IMR-90 (cell line): Measurements from ENCODE around the gene PROSER2. TPM values are rescaled to one million over a fixed set of nuclear protein-coding genes. Genes with fewer than 3 reads are reported as not detected.

Experiments
- ATAC-seq: fragments of 200-7000 bp; cut with Tn5 transposase; 2 replicates; pipeline ENCODE4 v1.9.1; 2020; ENCODE audit warnings: low read depth, mild to moderate bottlenecking, moderate library complexity
- BruUV-seq: library from RNA; stranded (reverse); fragments of 400-500 nt; replicated peaks from 2 replicates; lab custom pipeline; 2021; lab: Mats Ljungman, UMichigan
- CTCF ChIA-PET: fragments of 300-600 bp; formaldehyde crosslinking; extraction: SDS; loops from one replicate; lab custom pipeline; 2021; ENCODE audit warnings: antibody characterized with exemption; lab: Yijun Ruan, JAX
- POLR2A ChIA-PET: fragments of 300-600 bp; sonication (Branson Sonifier 250); formaldehyde crosslinking; loops from one replicate; lab custom pipeline; 2022; ENCODE audit warnings: antibody characterized with exemption; ENCODE audit not compliant: unreplicated experiment; lab: Charles Lee
- DNase-seq: peaks from one replicate; pipeline ENCODE4 v3.0.0; 2013
- H2AFZ ChIP-seq: replicated peaks from 2 replicates; pipeline ENCODE3; 2013; ENCODE audit warnings: low read length, mild to moderate bottlenecking; ENCODE audit not compliant: poor library complexity
- H2AK5ac ChIP-seq: 2 replicates; pipeline ENCODE4 v1.6.1; 2013; ENCODE audit warnings: low read depth, low read length, inconsistent platforms
- H2AK9ac ChIP-seq: replicated peaks from 2 replicates; pipeline ENCODE3; 2013; ENCODE audit warnings: mild to moderate bottlenecking, low read depth, low read length, moderate library complexity; ENCODE audit not compliant: poor library complexity
- H2BK120ac ChIP-seq: 2 replicates; pipeline ENCODE4 v1.6.1; 2013; ENCODE audit warnings: low read depth, low read length, inconsistent platforms
- H2BK15ac ChIP-seq: 3 replicates; pipeline ENCODE4 v1.6.1; 2013; ENCODE audit warnings: low read depth, low read length, inconsistent platforms
- H2BK20ac ChIP-seq: 2 replicates; pipeline ENCODE4 v1.6.1; 2013; ENCODE audit warnings: low read depth, mild to moderate bottlenecking, inconsistent platforms, low read length, moderate library complexity
- H2BK5ac ChIP-seq: 2 replicates; pipeline ENCODE4 v1.6.1; 2013; ENCODE audit warnings: mild to moderate bottlenecking, low read depth, low read length, inconsistent platforms; ENCODE audit not compliant: poor library complexity, severe bottlenecking
- H3K14ac ChIP-seq: replicated peaks from 2 replicates; pipeline ENCODE4 v1.6.1; 2013; ENCODE audit warnings: low read depth, low read length, inconsistent platforms
- H3K18ac ChIP-seq: 2 replicates; pipeline ENCODE4 v1.6.1; 2013; ENCODE audit warnings: low read depth, low read length, control low read depth
- H3K23ac ChIP-seq: 2 replicates; pipeline ENCODE4 v1.6.1; 2013; ENCODE audit warnings: low read depth, low read length, inconsistent platforms
- H3K27ac ChIP-seq: 2 replicates; pipeline ENCODE4 v1.5.1; 2013; ENCODE audit warnings: mild to moderate bottlenecking, control low read depth, low read length; ENCODE audit not compliant: insufficient read depth
- H3K27me3 ChIP-seq: 2 replicates; pipeline ENCODE4 v1.6.1; 2013; ENCODE audit warnings: low read length; ENCODE audit not compliant: control insufficient read depth, insufficient read depth
- H3K36me3 ChIP-seq: 2 replicates; pipeline ENCODE4 v1.6.1; 2013; ENCODE audit warnings: low read length, mixed read lengths; ENCODE audit not compliant: control insufficient read depth, insufficient read depth
- H3K4ac ChIP-seq: 2 replicates; pipeline ENCODE4 v1.6.1; 2013; ENCODE audit warnings: low read depth, low read length, inconsistent platforms
- H3K4me1 ChIP-seq: 2 replicates; pipeline ENCODE4 v1.6.1; 2013; ENCODE audit warnings: low read length, mixed read lengths; ENCODE audit not compliant: control insufficient read depth, insufficient read depth
- H3K4me2 ChIP-seq: 2 replicates; pipeline ENCODE4 v1.6.1; 2013; ENCODE audit warnings: low read depth, mild to moderate bottlenecking, control low read depth, low read length, moderate library complexity
- H3K4me3 ChIP-seq: 2 replicates; pipeline ENCODE4 v1.5.1; 2013; ENCODE audit warnings: low read depth, mild to moderate bottlenecking, control low read depth, low read length, moderate library complexity; ENCODE audit not compliant: insufficient read depth
- H3K56ac ChIP-seq: 2 replicates; pipeline ENCODE4 v1.6.1; 2013; ENCODE audit warnings: low read length, inconsistent platforms; ENCODE audit not compliant: insufficient read depth; ENCODE audit errors: extremely low read depth
- H3K79me1 ChIP-seq, 2 experiments: 2 replicates each; pipeline ENCODE4 v1.6.1; 2013; ENCODE audit warnings: low read length in 2 of 2, inconsistent platforms in 1 of 2, low read depth in 1 of 2
- H3K9ac ChIP-seq: 2 replicates; pipeline ENCODE4 v1.6.1; 2013; ENCODE audit warnings: low read depth, low read length, control low read depth
- H3K9me1 ChIP-seq: 2 replicates; pipeline ENCODE4 v1.6.1; 2013; ENCODE audit warnings: low read length, inconsistent platforms; ENCODE audit not compliant: insufficient read depth
- H3K9me3 ChIP-seq: 2 replicates; pipeline ENCODE4 v1.6.1; 2013; ENCODE audit warnings: low read length; ENCODE audit not compliant: control insufficient read depth, insufficient read depth
- H4K20me1 ChIP-seq: 2 replicates; pipeline ENCODE4 v1.6.1; 2013; ENCODE audit warnings: low read length, inconsistent platforms; ENCODE audit not compliant: insufficient read depth
- H4K5ac ChIP-seq: 2 replicates; pipeline ENCODE4 v1.6.1; 2013; ENCODE audit warnings: mild to moderate bottlenecking, low read depth, low read length, control low read depth
- H4K8ac ChIP-seq, 2 experiments: 2 replicates each; pipeline ENCODE4 v1.6.1; 2013; ENCODE audit warnings: low read depth in 2 of 2, low read length in 2 of 2, control low read depth in 1 of 2, inconsistent platforms in 1 of 2
- H4K91ac ChIP-seq: 2 replicates; pipeline ENCODE4 v1.6.1; 2013; ENCODE audit warnings: low read depth, low read length, inconsistent platforms; ENCODE audit not compliant: insufficient read depth
- BHLHE40 ChIP-seq: fragments of 150-350 bp; IDR thresholded peaks from 2 replicates; pipeline ENCODE4 v1.6.1; 2016; ENCODE audit warnings: mild to moderate bottlenecking, low read depth, low read length
- MAFK ChIP-seq: IDR thresholded peaks from 2 replicates; pipeline ENCODE4 v1.6.1; 2012; ENCODE audit warnings: low read depth, low read length, improper control_type of control experiment
- RCOR1 ChIP-seq: IDR thresholded peaks from 2 replicates; pipeline ENCODE4 v1.6.1; 2012; ENCODE audit warnings: mild to moderate bottlenecking, low read length, improper control_type of control experiment; ENCODE audit not compliant: insufficient replicate concordance
- WGBS, 2 experiments: methylation state at CpG; one replicate each; pipeline versions ENCODE4 v1.1.5 to v1.1.7; 2013; ENCODE audit warnings: missing lambda C conversion rate in 2 of 2; ENCODE audit not compliant: insufficient read length in 1 of 2; ENCODE audit errors: extremely low coverage in 2 of 2; 5-methylcytosine and 5-hydroxymethylcytosine counted together
- dilution Hi-C: fragments of 300-500 bp; cut with HindIII; formaldehyde crosslinking; loops from one replicate; pipeline ENCODE4 v1.14.3; 2018; ENCODE audit warnings: low sequenced_read_pairs; ENCODE audit not compliant: unreplicated experiment
- in situ Hi-C: fragments of 300-500 bp; cut with MboI; formaldehyde crosslinking; loops from 3 replicates; pipeline ENCODE4 v1.14.3; 2019; ENCODE audit warnings: low sequenced_read_pairs, inconsistent platforms, mixed read lengths
- intact Hi-C: fragments of 100-400 bp; cut with micrococcal nuclease; formaldehyde crosslinking; loops from 2 replicates; pipeline ENCODE4 v1.10.0; 2022
- polyA plus RNA-seq, 3 experiments: library from polyadenylated mRNA; depleted of rRNA; stranded (reverse); fragments of >200 nt; gene quantifications; 2 replicates each; pipeline ENCODE4 v1.2.3, GENCODE V29; 2012; ENCODE audit warnings: low replicate concordance in 1 of 3
- total RNA-seq: library from RNA; depleted of rRNA; stranded (reverse); fragments of >200 nt; gene quantifications from 2 replicates; pipeline ENCODE4 v1.2.3, GENCODE V29; 2012

PROSER2 gene
- total and polyA plus RNA-seq, 2 of the 4 experiments (the other 2 are of a cell fraction), result 1.4 to 2.0 TPM

GRCh38 chr10:11882646-11883375 lies 59.7 kb downstream of the PROSER2 start:
- ChIA-PET POLR2A (no interaction called here), CTCF (no interaction called here)
- DNase-seq, result no peak
- Histone ChIP-seq H2AFZ (no peak overlapping the region), H3K18ac (no peak overlapping the region), H3K27ac (no peak overlapping the region), H3K4me1 (peaks cover 6% of the 10 kb centered on the region; the same call in 1 of the 2 replicates), H4K20me1 (no peaks in the 10 kb centered on the region), H3K9me1 (peaks cover 8% of the 10 kb centered on the region), H4K8ac (no peak overlapping the region), H3K4me2 (no peak overlapping the region), H2BK15ac (no peak overlapping the region), H2AK9ac (peak overlapping the region; percentile 37), H4K91ac (no peak overlapping the region; the same call in none of the 2 replicates), H2BK120ac (no peak overlapping the region), H3K4ac (0 out of 2 replicates have a peak overlapping the region, but pooled peaks have one; percentile 8), H3K9ac (no peak overlapping the region), H3K36me3 (no peaks in the 10 kb centered on the region), H3K56ac (no peak overlapping the region), H4K5ac (no peak overlapping the region), H3K79me1 (no peaks in the 10 kb centered on the region), H3K4me3 (no peak overlapping the region), H3K27me3 (no peaks in the 10 kb centered on the region), H2AK5ac (no peak overlapping the region), H3K9me3 (no peaks in the 10 kb centered on the region), H3K14ac (no peak overlapping the region), H2BK20ac (no peak overlapping the region), H2BK5ac (no peak overlapping the region), H3K23ac (no peak overlapping the region)
- no TSS peak for BruUV-seq
- intact Hi-C loops, result no loop called here
- no peak for ATAC-seq
- TF ChIP-seq MAFK (no peak), BHLHE40 (no peak), RCOR1 (no peak)
- in situ Hi-C loops, result no loop called here
- WGBS, 2 experiments, result 100% methylated on average over 3 of the region's 14 CpGs; no CpG with 5 or more reads in 1 of the 2 experiments
- dilution Hi-C loops, result no loop called here
